ENCODE measurements around the gene RASGRF2.
"Not testable (repeated sequence)": the region's sequence is repeated elsewhere in the genome, so short reads cannot be mapped to it uniquely, and the experiment has no call there.

The RASGRF2 gene

GRCh38 chr5:80987078-80987766 is 27.1 kb downstream of the RASGRF2 start:
- no peak for DNase-seq

GRCh38 chr5:80988419-80988935 is 28.3 kb downstream of the RASGRF2 start:
- DNase-seq = no peak

GRCh38 chr5:80989883-80990282 is 29.7 kb downstream of the RASGRF2 start:
- DNase-seq = no peak

- DNase-seq = no peak
Measured at GRCh38 chr5:80990527-80990926, 30.4 kb downstream of the RASGRF2 start.

GRCh38 chr5:80990971-80991370 is 30.8 kb downstream of the RASGRF2 start:
- no peak for DNase-seq

GRCh38 chr5:80995908-80996307 is 35.7 kb downstream of the RASGRF2 start:
- no peak for DNase-seq

- peak; percentile 65 for DNase-seq
Measured at GRCh38 chr5:80998590-80998979, 38.4 kb downstream of the RASGRF2 start.

- no peak for DNase-seq
Measured at GRCh38 chr5:81003811-81004386, 43.7 kb downstream of the RASGRF2 start.

- no peak for DNase-seq
Measured at GRCh38 chr5:81005708-81006107, 45.5 kb downstream of the RASGRF2 start.

- no peak for DNase-seq
Measured at GRCh38 chr5:81006231-81006630, 46.1 kb downstream of the RASGRF2 start.

- peak; percentile 43 for DNase-seq
Measured at GRCh38 chr5:81006947-81007636, 46.9 kb downstream of the RASGRF2 start.

GRCh38 chr5:81007637-81008027 is 47.5 kb downstream of the RASGRF2 start:
- DNase-seq = no peak

GRCh38 chr5:81010336-81011169 is 50.4 kb downstream of the RASGRF2 start:
- no peak for DNase-seq

- no peak for DNase-seq
Measured at GRCh38 chr5:81014348-81014747, 54.2 kb downstream of the RASGRF2 start.

GRCh38 chr5:81016116-81016515 is 56.0 kb downstream of the RASGRF2 start:
- DNase-seq = no peak

- no peak for DNase-seq
Measured at GRCh38 chr5:81017320-81017719, 57.2 kb downstream of the RASGRF2 start.

- not testable (repeated sequence) for DNase-seq
Measured at GRCh38 chr5:81018608-81019007, 58.4 kb downstream of the RASGRF2 start.

GRCh38 chr5:81019748-81020147 is 59.6 kb downstream of the RASGRF2 start:
- no peak for DNase-seq

- DNase-seq = no peak
Measured at GRCh38 chr5:81020478-81021167, 60.5 kb downstream of the RASGRF2 start.

GRCh38 chr5:81021486-81021885 is 61.3 kb downstream of the RASGRF2 start:
- no peak for DNase-seq

- DNase-seq = no peak
Measured at GRCh38 chr5:81021951-81022687, 62.0 kb downstream of the RASGRF2 start.

GRCh38 chr5:81022688-81023084 is 62.5 kb downstream of the RASGRF2 start:
- no peak for DNase-seq
